NCI-H526 treated with DMSO at 0.1 percent for 48 hours (cell line): ENCODE measurements around the gene SEMA3F.

ENCODE experiments used
- DNase-seq: peaks from one replicate; lab custom pipeline; 2025; lab: John Stamatoyannopoulos, UW

SEMA3F gene

DNA sequence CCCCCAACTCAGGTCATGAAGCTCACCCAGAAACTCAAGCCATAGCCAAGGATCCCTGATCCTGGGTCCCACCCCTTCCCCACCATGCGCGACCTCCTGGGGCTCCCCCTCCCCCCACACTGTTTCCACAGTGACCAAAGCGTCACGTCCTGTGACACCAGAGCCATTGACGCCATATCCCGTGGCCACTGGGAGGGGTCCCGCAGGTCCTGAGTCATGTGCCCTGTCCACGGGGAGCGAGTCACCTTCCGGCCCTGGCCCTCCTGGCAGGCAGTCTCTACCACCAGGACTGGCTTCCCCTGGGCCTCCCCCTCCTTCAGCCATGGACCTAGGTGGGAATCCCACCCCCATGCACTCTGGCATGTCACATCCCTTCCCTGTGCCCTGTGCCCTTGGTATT, 15.6 kb downstream of the SEMA3F start:
- DNase-seq, result no peak

DNA sequence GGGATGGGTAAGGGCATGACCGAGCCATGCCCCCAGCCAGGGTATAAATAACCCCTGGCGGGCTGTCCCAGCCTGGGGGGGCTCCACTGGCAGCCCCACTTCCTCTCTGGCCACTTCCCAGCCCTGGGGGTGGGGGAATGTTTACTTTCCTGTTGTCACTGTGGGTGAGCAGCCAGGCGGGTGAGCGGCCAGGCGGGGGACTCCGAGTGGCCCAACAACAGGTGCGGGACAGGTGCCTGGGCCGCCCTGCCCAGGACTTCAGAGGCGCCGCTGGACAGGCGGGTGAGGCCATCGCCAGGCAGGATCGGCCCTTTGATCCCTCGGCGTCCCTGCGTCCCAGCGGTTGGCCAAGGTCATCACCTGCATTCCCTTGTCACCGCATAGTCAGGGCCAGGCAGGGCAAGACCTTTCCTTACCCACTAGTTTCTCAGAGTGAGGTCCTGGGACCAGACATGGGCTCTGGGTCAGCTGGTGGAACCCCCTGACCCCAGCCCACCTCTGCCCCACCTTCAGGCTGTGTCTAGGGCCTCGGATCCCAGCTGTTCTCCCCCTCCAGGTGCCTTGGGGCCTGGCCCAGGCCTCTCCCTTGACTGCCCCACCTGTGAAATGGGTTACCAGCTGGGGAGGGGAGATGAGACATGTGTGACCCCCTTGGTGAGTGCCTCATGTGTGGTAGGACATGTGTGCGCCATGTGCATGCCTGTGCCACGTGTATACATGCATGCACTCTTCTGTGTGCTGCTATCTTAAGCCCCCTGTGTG, 16.6 kb downstream of the SEMA3F start:
- DNase-seq, result no peak

DNA sequence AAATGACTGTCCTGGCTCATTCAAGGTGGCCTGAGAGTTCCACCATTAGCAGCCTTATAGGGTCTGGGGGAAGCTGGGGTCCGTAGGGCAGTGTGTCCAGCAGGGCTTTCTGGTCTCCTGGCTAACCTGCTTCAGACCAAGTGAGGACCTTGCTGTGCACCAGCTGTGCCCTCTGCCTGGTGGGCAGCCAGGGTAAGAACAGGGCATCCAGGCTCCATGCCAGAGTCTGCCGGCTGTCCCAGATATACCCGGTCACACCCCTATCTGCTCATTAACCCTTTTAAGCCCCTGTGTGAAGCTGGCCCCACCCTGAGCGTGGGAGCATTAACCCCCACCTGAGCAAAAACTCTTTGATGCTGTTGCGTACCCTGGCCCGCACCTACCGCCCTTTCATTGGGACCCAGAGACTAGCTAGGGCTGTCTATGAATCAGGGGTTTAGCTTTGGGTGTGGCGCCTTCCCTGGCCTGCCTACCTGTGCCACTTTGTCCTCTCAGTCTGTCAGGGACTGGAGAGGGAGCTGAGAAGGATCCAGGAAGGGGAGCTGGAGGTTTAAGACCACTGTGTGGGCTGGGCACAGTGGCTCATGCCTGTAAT, 17.6 kb downstream of the SEMA3F start:
- no peak for DNase-seq

DNA sequence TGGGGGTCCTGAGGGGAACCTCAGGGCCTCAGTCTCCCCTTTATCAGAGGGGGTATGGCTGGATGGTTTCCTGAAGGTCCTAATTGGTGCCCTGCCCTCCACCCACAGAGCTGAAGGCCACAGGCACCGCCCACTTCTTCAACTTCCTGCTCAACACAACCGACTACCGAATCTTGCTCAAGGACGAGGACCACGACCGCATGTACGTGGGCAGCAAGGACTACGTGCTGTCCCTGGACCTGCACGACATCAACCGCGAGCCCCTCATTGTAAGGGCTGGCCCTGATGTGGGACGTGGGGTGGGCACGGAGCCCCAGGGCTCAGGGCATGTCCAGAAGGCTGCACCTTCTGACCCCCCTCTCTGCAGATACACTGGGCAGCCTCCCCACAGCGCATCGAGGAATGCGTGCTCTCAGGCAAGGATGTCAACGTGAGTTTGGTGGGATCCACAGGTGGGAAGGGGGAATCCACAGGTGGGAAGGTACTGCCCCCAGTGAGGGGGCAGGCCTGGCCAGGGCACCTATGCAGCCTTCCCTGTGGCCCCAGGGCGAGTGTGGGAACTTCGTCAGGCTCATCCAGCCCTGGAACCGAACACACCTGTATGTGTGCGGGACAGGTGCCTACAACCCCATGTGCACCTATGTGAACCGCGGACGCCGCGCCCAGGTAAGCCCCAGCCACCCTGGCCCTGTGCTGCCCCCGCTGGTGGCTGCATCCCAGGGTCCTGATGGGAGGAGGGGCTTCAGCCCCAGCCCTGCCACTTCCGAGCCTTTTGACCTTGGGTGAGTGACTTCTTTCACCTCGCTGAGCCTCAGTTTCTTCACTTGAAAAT, 18.8 kb downstream of the SEMA3F start:
- no peak for DNase-seq

DNA sequence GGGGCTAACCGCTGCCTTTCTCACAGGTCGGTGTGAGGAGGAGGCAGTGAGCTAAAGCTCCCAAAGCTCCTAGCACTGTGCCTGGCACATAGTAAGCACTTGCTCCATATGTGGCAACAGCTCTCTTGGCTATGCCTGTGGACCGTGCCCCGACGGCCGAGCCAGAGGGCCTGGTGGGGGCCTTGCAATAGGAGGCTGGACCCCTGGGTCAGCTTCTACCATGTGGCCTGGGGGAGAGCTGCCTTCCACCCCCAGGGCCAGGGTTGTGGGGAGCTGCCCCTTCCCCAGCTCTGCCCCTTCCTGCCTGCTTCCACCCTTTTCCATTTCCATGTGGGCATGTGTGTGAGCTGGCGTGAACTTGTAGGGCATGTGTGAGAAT, 19.4 kb downstream of the SEMA3F start:
- DNase-seq, result no peak

DNA sequence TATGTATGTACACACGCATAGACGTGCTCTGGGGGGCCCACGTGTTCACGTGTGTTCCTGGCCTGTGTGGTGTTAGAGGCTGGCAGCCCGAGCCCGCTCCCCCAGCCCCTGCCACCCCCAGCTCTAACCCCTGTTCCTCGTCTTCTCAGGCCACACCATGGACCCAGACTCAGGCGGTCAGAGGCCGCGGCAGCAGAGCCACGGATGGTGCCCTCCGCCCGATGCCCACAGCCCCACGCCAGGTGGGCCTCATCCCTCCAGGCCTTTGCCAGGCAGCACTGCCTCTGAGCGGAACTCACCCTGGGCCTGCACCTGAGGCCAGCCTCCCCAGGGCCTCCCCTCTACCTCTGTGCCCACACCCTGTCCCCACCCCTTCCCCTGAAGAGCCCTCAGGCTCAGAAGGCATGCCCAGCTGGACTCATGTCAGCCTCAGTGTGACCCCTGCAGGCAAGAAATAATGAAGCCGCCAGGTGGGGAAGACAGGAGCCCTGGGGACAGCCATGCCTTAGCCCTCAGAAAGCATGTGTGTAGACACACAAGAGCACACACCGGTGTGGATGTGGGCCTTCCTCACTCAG, 19.9 kb downstream of the SEMA3F start:
- DNase-seq, result no peak

DNA sequence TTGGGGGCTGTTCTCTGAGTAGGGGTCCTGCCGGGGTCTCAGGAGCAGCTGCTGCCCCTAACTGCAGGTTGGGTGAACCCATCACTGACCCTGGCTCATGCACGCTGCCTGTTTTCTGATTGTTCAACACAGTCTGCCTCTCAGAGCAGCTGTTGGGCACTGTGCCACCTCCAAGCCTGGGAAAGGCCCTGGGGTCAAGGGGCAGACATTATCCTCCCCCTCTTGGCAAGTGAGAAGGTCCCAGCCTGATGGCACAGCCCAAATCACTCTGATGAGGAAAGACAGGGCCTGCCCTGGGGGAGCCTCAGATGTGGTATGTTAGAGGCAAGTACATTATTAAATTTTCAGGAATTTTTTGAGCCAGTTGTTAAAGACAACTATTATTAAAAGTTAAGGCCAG, 22.2 kb downstream of the SEMA3F start:
- no peak for DNase-seq

DNA sequence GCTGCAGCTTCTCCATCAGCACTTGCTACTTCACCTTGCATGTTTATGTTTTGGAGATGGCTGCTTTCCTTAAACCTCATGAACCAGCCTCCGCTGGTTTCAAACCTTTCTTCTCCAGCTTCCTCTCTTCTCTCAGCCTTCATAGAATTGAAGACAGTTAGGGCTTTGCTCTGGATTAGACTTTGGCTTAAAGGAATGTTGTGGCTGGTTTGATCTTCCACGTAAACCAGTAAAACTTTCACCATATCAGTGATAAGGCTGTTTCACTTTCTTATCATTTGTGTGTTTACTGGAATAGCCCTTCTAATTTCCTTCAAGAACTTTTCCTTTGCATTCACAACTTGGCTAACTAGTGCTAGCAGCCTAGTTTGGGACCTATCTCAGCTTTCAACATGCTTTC, 24.6 kb downstream of the SEMA3F start:
- no peak for DNase-seq

DNA sequence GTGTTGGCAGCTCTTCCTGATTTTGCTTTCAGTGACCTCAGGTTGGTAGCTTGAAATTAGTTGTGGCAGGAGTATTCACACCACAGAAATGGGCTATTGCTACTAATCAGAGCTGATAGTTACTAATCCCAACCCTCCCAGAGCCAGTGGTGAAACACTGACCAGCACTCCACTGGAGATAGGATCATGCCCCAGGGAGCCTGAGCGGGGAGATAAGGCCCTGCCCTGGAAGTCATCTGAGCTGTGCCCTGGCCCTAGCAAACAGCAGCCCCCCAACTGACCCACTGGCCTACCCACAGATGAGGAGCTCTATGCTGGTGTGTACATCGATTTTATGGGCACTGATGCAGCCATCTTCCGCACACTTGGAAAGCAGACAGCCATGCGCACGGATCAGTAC, 26.9 kb downstream of the SEMA3F start:
- DNase-seq, result no peak

DNA sequence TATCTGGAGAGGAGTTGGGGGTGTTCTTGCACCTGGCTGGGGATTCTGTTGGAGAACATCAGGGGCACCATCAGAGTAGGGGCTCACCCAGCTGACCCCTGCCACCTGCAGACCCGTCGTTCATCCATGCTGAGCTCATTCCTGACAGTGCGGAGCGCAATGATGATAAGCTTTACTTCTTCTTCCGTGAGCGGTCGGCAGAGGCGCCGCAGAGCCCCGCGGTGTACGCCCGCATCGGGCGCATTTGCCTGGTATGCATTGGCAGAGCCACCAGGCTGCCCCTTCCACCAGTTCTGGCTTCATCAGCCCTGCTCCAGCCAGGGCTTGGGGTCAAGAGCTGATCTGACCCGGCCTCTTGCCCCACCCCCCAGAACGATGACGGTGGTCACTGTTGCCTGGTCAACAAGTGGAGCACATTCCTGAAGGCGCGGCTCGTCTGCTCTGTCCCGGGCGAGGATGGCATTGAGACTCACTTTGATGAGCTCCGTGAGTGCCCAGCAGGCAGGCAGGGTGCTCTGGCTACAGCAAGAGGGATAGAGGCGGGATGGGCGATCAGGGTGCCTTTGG, 27.5 kb downstream of the SEMA3F start:
- no peak for DNase-seq

DNA sequence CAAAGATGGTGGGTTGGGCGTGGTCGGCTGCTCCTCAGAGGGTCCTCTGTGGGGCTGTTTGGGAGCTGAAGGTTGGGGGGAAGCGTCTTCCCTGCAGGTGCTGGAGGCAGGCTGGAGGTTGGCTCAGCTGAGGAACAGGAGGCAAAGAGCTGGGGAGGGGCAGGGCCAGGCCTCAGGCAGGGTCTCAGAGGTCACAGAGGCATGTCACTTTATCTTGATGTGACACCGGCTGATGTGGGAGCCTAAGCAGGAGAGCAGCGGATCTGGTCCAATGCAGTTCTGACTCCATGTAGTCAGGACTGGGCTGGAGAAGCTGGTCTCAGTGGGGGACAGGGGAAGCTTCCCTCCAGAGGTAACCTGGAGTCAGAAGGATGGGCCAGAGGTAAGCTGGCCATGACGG, 28.6 kb downstream of the SEMA3F start:
- DNase-seq, result no peak

DNA sequence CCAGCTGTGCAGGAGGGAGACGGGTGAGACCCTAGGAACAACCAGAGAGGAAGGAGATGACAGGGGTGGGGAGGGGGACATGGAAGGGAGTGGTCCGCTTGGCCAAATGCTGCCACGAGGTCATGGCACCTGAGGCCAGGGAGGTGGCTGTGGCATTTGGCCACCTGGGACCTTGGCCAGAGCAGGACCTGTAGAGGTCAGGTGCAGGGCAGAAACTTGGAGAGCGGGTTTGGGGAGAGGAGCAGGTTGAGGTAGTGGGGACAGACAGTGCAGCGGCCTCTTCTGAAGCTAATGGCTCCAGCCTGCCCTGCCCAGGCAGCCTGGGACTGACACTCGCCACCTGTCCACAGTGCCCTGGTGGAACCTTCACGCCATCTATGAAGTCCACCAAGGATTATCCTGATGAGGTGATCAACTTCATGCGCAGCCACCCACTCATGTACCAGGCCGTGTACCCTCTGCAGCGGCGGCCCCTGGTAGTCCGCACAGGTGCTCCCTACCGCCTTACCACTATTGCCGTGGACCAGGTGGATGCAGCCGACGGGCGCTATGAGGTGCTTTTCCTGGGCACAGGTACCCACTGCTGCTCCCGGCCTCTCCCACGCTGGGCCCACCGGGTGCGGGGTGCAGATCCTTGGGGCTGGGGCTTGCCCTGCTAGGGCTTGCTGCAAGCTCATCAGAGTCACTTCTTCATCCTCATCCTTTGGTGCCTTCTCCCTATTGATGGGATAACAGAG, 29.3 kb downstream of the SEMA3F start:
- no peak for DNase-seq

DNA sequence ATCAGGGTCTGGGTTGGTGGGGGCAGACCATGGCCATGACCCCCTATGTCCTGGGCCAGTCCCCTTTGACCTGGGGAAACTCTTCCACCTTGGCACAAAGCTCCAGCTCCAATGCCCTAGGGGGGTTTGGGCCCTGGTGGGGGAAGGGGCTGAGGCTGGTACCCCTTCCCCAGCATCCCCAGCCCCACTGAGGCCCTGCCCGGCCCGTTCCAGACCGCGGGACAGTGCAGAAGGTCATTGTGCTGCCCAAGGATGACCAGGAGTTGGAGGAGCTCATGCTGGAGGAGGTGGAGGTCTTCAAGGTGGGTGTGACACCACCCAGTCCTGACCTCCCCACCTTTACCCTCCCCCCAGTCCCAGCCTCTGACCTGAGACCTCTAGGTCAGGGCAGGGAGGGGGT, 30.1 kb downstream of the SEMA3F start:
- DNase-seq, result no peak

DNA sequence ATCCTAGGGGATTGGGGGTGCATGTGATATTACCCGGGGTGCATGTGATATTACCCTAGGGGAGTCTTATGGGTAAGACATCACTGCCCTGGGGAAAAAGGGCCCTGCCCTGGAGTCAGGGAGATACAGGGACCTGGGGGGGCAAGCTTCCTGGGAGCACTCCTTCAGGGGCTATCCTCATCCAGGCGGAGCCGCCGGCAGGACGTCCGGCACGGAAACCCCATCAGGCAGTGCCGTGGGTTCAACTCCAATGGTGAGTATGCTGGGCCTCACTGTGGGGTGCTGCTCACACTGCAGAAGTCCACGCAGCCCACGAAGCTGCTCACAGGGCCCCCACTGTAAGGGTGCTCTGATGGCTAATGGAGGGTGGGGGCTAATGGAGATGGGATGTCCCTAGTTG, 31.0 kb downstream of the SEMA3F start:
- no peak for DNase-seq

DNA sequence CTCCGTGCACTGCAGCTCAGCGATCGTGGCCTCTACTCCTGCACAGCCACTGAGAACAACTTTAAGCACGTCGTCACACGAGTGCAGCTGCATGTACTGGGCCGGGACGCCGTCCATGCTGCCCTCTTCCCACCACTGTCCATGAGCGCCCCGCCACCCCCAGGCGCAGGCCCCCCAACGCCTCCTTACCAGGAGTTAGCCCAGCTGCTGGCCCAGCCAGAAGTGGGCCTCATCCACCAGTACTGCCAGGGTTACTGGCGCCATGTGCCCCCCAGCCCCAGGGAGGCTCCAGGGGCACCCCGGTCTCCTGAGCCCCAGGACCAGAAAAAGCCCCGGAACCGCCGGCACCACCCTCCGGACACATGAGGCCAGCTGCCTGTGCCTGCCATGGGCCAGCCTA, 32.6 kb downstream of the SEMA3F start:
- DNase-seq, result no peak

DNA sequence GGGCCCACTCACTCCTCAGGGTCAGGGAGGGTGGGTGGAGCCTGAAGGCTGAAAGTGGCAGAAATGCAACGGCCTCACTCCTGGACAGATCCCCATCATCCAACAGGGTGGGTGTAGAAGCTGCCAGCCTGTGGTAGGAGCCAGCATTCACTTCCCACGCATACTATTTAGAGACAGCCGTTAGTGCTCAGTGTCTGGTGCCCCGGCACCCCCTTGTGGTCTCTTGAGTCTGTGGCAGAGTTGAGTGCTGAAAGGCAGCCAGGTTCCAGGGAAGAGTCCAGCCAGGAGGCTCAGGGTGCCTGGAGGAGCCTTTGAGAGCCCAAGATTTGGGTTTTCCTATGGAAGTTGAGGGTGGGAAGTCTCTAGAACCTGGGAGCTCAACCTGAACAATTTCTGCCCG, 34.1 kb downstream of the SEMA3F start:
- DNase-seq, result peak; percentile 40

DNA sequence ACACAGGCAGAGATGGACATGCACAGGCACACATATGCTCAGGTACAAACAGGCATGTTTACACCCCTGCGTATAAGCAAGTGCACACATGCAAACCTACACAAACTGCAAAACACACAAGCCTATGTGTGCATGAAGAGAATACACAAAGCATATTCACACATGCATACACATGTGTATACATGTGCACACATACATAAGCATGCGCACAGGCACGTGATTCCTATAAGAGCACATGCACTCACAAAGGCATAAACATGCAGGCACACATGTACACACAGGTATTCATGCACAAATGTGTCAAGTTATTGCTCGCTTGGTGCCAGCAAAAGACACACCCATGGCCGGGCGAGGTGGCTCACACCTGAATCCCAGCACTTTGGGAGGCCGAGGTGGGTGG, 34.9 kb downstream of the SEMA3F start:
- no peak for DNase-seq

DNA sequence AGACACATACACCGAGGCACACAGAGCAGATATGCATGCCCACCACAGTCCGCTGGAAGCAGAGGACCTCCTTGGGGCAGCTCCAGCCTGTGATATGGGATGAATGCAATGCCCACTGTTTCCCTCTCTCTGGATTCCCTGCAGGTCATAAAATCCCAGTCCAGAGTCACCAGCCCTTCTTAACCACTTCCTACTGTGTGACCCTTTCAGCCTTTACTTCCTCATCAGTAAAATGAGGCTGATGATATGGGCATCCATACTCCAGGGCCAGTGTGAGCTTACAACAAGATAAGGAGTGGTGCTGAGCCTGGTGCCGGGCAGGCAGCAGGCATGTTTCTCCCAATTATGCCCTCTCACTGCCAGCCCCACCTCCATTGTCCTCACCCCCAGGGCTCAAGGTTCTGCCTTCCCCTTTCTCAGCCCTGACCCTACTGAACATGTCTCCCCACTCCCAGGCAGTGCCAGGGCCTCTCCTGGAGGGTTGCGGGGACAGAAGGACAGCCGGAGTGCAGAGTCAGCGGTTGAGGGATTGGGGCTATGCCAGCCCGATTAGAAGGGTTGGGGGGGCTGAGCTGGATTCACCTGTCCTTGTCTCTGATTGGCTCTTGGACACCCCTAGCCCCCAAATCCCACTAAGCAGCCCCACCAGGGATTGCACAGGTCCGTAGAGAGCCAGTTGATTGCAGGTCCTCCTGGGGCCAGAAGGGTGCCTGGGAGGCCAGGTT, 36.0 kb downstream of the SEMA3F start, which contains the start of gene GNAT1:
Gene GNAT1, plus strand, starts transcription at position 675 of the 725 bp plus-strand sequence. CDS start 116 bp downstream, outside the sequence.
- DNase-seq, result no peak

DNA sequence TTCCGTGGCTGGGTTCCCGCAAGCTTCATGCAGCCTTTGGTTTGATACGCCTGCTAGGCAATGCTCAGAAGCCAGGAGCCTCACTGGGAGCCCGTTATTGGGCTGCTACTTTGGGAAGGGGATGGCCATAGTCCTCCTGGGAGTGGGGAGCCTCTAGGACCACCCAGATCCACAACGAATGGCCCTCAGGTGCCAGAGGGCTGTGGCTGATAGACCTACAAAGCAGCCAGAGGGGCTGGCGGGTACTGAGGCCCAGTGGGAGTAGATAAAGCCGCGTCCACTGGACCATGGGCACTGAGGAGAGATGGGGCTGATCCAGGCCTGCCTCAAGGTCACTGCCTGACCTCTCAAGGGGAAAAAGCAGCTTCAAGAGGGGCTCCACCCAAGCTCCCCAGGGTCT, 37.0 kb downstream of the SEMA3F start:
- DNase-seq, result no peak

DNA sequence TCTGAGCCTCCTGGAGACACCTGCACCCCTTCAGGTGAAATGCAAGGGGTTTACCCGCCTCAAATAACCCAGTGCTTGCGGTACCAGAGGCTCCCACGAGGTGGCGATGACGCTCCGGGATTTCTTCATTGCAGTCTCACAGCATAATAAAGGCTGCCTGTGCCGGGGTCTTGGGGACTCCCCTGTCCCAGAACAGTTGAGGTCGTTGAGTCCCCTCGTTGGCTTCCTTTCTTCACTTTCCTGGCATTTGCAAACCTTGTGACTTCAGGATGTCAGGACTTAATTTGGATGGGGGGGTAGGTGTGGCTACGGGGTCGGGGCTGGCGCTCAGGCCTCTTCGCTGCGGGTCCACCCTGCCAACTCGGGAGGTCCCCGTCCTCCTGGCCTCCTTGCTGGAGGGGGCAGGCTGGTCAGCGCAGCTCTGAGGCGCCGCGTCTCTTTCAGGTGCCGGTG, 37.6 kb downstream of the SEMA3F start:
- DNase-seq, result peak; percentile 50

DNA sequence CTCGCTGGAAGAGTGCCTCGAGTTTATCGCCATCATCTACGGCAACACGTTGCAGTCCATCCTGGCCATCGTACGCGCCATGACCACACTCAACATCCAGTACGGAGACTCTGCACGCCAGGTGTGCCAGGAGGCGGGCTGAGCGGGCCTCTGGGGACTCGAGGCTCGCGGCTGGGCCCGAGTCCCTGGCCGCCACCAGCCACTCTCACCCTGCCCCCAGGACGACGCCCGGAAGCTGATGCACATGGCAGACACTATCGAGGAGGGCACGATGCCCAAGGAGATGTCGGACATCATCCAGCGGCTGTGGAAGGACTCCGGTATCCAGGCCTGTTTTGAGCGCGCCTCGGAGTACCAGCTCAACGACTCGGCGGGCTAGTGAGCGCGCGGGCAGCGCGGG, 38.2 kb downstream of the SEMA3F start:
- DNase-seq, result no peak
